GM04504 (cell line): Measurements from ENCODE around the gene PCDHB12.
"Not testable (repeated sequence)": the region's sequence is repeated elsewhere in the genome, so short reads cannot be mapped to it uniquely, and the experiment has no call there.

ENCODE experiments used
- DNase-seq: peaks from one replicate; pipeline ENCODE4 v3.0.0-alpha.2; 2012; ENCODE audit warnings: low read depth

PCDHB12 gene

GRCh38 chr5:141208478-141208877, at the start of gene PCDHB12:
PCDHB12 (plus strand) TSS chr5:141208719; CDS start chr5:141208908, 189 bp downstream.
- no peak for DNase-seq

- DNase-seq = no peak
Observed at GRCh38 chr5:141172381-141173204, 35.9 kb upstream of the PCDHB12 start, which contains the start of gene PCDHB7. PCDHB7 (plus strand) TSS chr5:141172644; CDS start chr5:141172836, 192 bp downstream.

DNA sequence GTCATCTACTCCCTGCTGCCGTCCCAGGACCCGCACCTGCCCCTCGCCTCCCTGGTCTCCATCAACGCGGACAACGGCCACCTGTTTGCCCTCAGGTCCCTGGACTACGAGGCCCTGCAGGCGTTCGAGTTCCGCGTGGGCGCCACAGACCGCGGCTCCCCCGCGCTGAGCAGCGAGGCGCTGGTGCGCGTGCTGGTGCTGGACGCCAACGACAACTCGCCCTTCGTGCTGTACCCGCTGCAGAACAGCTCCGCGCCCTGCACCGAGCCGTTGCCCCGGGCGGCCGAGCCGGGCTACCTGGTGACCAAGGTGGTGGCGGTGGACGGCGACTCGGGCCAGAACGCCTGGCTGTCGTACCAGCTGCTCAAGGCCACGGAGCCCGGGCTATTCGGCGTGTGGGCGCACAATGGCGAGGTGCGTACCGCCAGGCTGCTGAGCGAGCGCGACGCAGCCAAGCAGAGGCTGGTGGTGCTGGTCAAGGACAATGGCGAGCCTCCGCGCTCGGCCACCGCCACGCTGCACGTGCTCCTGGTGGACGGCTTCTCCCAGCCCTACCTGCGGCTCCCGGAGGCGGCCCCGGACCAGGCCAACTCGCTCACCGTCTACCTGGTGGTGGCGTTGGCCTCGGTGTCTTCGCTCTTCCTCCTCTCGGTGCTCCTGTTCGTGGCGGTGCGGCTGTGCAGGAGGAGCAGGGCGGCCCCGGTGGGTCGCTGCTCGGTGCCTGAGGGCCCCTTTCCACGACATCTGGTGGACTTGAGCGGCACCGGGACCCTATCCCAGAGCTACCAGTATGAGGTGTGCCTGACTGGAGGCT, 34.0 kb upstream of the PCDHB12 start:
- DNase-seq = not testable (repeated sequence)

DNA sequence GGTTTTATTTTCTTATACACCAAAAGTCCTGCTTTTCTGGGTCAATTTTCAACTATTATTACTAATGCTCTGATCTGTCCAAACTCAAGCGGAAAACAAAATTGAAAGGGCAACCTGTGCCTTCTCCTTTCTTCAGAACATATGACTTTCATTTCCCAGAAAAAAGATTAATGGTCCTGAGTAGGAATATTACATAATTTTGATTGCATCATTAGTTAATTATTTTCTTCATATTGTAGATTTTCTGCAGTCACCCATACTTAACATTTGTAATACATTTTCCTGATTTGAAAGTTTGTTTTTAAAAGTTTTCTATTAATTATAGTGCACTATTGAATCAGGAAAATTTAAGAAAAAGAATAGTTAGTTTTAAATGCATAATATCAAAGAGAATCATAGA, 32.6 kb upstream of the PCDHB12 start:
- no peak for DNase-seq

DNA sequence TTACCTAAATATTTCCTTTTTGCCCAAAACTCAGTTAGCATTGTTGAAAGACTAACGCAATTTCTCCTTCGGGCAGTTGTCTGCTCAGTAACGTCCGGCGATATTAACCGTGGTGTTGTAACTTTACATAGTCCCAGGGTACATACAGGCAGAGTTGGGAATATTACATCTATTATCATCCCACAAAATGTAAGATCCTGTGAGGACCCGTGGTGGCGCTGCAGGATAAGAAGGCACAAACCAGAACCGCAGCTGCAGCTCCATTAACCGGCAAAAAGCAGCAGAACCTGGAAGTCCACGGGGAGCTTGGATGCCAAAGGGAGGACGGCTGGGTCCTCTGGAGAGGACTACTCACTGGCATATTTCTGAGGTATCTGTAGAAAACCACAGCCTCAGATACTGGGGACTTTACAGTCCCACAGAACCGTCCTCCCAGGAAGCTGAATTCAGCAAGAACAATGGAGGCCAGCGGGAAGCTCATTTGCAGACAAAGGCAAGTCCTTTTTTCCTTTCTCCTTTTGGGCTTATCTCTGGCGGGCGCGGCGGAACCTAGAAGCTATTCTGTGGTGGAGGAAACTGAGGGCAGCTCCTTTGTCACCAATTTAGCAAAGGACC, 30.8 kb upstream of the PCDHB12 start, which contains the start of gene PCDHB8:
Gene PCDHB8, plus strand, starts transcription at position 214 of the 615 bp plus-strand sequence. Its CDS starts 245 bp downstream, at position 459.
- DNase-seq = not testable (repeated sequence)

- DNase-seq = not testable (repeated sequence)
Observed at GRCh38 chr5:141179371-141179770, 29.1 kb upstream of the PCDHB12 start.

GRCh38 chr5:141179876-141180275, 28.6 kb upstream of the PCDHB12 start:
- DNase-seq = not testable (repeated sequence)

DNA sequence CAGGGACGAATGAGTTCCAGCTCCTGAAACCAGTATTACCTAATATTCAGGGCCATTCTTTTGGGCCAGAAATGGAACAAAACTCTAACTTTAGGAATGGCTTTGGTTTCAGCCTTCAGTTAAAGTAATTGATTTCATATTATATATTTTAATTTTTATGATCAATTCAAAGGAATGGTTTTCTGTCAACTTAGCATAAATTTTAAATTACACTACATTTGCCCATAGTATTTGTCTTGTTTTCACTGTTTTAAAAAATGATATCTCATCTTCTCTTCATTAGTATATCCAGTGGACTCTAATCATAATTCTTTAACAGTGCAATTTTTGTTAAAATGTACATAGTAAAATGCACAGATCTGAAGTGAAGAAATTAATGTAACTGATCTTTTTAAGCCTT, 28.2 kb upstream of the PCDHB12 start:
- no peak for DNase-seq

DNA sequence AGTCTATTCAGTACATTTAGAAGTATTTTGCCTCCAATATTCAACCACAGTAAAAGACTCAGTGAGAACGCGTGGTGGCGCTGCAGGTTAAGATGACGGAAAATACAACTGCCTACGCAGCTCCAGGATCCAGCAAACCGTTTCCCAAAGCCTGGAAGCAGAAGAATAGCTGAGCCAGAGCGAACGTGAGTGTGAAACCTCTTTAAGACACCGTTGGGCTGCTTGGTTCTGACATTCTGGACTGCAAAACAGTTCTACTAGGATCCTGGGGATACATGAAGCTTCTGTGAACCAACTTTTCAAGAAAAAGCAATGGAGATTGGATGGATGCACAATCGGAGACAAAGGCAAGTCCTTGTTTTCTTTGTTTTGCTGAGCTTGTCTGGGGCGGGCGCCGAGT, 26.3 kb upstream of the PCDHB12 start, which contains the start of gene PCDHB16:
Gene PCDHB16, plus strand, starts transcription at position 140 of the 400 bp plus-strand sequence. Its CDS starts 173 bp downstream, at position 313.
- DNase-seq = peak; percentile 10

- not testable (repeated sequence) for DNase-seq
Observed at GRCh38 chr5:141184117-141184855, 24.2 kb upstream of the PCDHB12 start.

DNA sequence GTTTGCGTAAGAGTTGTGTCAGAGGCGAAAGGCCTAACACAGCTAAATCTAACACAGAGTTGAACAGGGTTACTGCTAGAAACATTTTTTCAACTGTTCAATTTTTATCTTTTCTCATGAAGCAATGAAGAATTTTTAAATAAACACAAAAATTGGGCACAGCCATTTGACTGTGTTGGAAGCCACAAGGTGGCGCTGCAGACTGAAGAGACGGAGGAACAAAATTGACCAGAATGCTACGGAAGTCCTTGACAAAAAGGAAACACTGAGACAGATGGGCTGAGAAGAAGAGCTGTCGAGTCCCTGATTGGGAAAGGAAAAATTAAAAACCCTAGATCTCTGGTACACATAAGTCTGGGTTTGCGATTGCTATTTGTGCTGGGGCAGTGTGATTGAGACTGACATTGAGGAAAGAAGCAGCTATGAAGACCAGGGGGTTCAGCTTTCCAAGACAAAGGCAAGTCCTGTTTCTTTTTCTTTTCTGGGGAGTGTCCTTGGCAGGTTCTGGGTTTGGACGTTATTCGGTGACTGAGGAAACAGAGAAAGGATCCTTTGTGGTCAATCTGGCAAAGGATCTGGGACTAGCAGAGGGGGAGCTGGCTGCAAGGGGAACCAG, 21.5 kb upstream of the PCDHB12 start, which contains the start of gene PCDHB9:
Gene PCDHB9, plus strand, starts transcription at position 265 of the 616 bp plus-strand sequence. Its CDS starts 158 bp downstream, at position 423.
- DNase-seq = no peak

DNA sequence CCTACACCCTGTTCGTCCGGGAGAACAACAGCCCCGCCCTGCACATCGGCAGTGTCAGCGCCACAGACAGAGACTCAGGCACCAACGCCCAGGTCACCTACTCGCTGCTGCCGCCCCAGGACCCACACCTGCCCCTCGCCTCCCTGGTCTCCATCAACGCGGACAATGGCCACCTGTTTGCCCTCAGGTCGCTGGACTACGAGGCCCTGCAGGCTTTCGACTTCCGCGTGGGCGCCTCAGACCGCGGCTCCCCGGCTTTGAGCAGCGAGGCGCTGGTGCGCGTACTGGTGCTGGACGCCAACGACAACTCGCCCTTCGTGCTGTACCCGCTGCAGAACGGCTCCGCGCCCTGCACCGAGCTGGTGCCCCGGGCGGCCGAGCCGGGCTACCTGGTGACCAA, 19.8 kb upstream of the PCDHB12 start:
- not testable (repeated sequence) for DNase-seq

GRCh38 chr5:141189131-141189530, 19.4 kb upstream of the PCDHB12 start:
- DNase-seq = not testable (repeated sequence)

GRCh38 chr5:141192110-141192725, 16.3 kb upstream of the PCDHB12 start, which contains the start of gene PCDHB10:
PCDHB10 (plus strand) TSS chr5:141192353; CDS start chr5:141192553, 200 bp downstream.
- DNase-seq = no peak

DNA sequence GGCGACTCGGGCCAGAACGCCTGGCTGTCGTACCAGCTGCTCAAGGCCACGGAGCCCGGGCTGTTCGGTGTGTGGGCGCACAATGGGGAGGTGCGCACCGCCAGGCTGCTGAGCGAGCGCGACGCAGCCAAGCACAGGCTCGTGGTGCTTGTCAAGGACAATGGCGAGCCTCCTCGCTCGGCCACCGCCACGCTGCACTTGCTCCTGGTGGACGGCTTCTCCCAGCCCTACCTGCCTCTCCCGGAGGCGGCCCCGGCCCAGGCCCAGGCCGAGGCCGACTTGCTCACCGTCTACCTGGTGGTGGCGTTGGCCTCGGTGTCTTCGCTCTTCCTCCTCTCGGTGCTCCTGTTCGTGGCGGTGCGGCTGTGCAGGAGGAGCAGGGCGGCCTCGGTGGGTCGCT, 14.2 kb upstream of the PCDHB12 start:
- not testable (repeated sequence) for DNase-seq

- DNase-seq = no peak
Observed at GRCh38 chr5:141196363-141196762, 12.2 kb upstream of the PCDHB12 start.

DNA sequence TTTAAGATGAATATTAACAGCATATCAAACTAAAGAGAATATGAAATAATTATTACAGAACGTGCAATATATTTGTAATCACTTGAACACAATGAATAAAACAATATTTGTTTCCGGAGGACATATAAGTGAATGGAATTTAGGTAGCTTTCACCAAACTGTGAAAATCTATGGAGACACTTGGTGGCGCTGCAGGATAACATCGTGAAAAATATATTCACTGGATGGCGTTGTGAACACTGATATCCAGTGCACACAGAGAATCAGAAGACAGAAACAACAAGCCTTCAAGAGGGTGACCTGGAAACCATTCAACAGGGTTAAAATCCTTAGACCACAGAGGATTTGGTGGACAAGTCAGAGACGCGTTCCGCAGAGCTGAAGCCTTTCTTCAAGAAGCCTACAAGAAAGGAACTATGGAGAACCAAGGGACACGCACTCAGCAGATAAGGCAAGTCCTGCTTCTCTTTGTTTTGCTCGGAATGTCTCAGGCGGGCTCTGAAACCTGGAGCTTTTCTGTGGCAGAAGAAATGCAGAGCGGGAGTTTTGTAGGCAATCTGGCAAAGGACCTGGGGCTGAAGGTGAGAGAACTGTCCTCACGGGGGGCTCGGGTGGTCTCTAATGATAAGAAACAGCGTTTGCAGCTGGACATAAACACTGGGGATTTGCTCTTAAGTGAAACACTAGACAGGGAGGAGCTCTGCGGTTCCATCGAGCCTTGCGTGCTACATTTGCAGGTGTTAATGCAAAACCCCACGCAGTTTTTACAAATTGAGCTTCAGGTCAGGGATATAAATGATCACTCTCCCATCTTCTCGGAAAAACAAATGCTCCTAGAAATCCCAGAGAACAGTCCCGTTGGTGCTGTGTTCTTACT, 8.9 kb upstream of the PCDHB12 start, which contains the start of gene PCDHB11:
Gene PCDHB11, plus strand, starts transcription at position 269 of the 877 bp plus-strand sequence. Its CDS starts 148 bp downstream, at position 417.
- no peak for DNase-seq

GRCh38 chr5:141201126-141201525, 7.4 kb upstream of the PCDHB12 start:
- DNase-seq = not testable (repeated sequence)

DNA sequence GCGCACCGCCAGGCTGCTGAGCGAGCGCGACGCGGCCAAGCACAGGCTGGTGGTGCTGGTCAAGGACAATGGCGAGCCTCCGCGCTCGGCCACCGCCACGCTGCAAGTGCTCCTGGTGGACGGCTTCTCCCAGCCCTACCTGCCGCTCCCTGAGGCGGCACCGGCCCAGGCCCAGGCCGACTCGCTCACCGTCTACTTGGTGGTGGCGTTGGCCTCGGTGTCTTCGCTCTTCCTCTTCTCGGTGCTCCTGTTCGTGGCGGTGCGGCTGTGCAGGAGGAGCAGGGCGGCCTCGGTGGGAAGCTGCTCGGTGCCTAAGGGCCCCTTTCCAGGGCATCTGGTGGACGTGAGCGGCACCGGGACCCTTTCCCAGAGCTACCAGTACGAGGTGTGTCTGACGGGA, 6.9 kb upstream of the PCDHB12 start:
- not testable (repeated sequence) for DNase-seq
